GM12878 (cell line): ENCODE measurements around the gene TCF12. TPM values are rescaled to one million over a fixed set of nuclear protein-coding genes. Genes with fewer than 3 reads are reported as not detected.

Experiments
- ATF7 ChIP-seq: fragments of 450-650 bp; IDR thresholded peaks from 2 replicates; pipeline ENCODE4 v1.6.1; 2016; ENCODE audit warnings: low read depth, mild to moderate bottlenecking
- CBX3 ChIP-seq: fragments of 200-600 bp; sonication (generic); IDR thresholded peaks from 2 replicates; pipeline ENCODE4 v1.6.1; 2016; ENCODE audit warnings: low read depth, borderline replicate concordance
- CEBPB ChIP-seq, 2 experiments: fragments of 150-350 bp in 1 of 2; IDR thresholded peaks; 2 replicates each; pipeline ENCODE4 v1.6.1; 2012 to 2014; ENCODE audit warnings: low read depth in 2 of 2, low read length in 2 of 2, borderline replicate concordance in 1 of 2, inconsistent platforms in 1 of 2
- CREM ChIP-seq: IDR thresholded peaks from 2 replicates; pipeline ENCODE4 v1.6.1; 2014; ENCODE audit warnings: antibody characterized with exemption, low read depth
- LARP7 ChIP-seq: fragments of 450-650 bp; IDR thresholded peaks from 2 replicates; pipeline ENCODE4 v1.6.1; 2017; ENCODE audit warnings: mild to moderate bottlenecking
- MYB ChIP-seq: fragments of 150-350 bp; IDR thresholded peaks from 2 replicates; pipeline ENCODE4 v1.6.1; 2014; ENCODE audit warnings: mild to moderate bottlenecking, low read depth, low read length, borderline replicate concordance
- PML ChIP-seq: IDR thresholded peaks from 2 replicates; pipeline ENCODE4 v1.6.1; 2012; ENCODE audit warnings: low read length, inconsistent platforms
- RCOR1 ChIP-seq: conservative IDR thresholded peaks from 2 replicates; pipeline ENCODE4 v1.6.1; 2012; ENCODE audit warnings: low read depth, low read length, improper control_type of control experiment
- ZBTB40 ChIP-seq: fragments of 450-650 bp; IDR thresholded peaks from 2 replicates; pipeline ENCODE4 v1.6.1; 2016; ENCODE audit warnings: mild to moderate bottlenecking, moderate library complexity, borderline replicate concordance
- ZNF592 ChIP-seq: fragments of 450-650 bp; IDR thresholded peaks from 2 replicates; pipeline ENCODE4 v1.6.1; 2017; ENCODE audit warnings: mild to moderate bottlenecking, moderate library complexity
- polyA plus RNA-seq, 11 experiments: library from polyadenylated mRNA; depleted of rRNA in 4 of 11; unstranded in 6 of 11; stranded (reverse) in 5 of 11; fragments of >200 nt; fragmentation: Nextera tagmentation in 4 of 11; fragmentation: Illumina TruSeq in 1 of 11; extraction: Ambion mirVana in 4 of 11; extraction: Trizol in 1 of 11; gene quantifications; 1 replicate in 1 of 11; 2 replicates in 10 of 11; pipeline versions ENCODE4 v1.2.1 to v1.2.3, GENCODE V29; 2011 to 2016; ENCODE audit warnings: inconsistent platforms in 2 of 11, missing spikeins in 2 of 11, low read depth in 1 of 11
- total RNA-seq, 4 experiments: library from RNA; depleted of rRNA in 3 of 4; stranded (reverse); fragments of >200 nt in 3 of 4; fragmentation: Illumina TruSeq in 1 of 4; extraction: Trizol in 1 of 4; gene quantifications; 2 replicates each; pipeline versions ENCODE4 v1.2.1 to v1.2.3, GENCODE V29; 2013 to 2021
- TF ChIP-seq, protein P1 (sequence below): IDR thresholded peaks from 2 replicates; pipeline ENCODE4 v1.6.1; 2012; ENCODE audit warnings: mild to moderate bottlenecking, low read depth, low read length

The TCF12 gene
- total and polyA plus RNA-seq, 10 of the 15 experiments (the other 5 are each of a cell fraction or from before 2014, with no cell fraction given) = 8.2 to 70.9 (median 49.5) TPM

- no peak for TF ChIP-seq ZNF592
- TF ChIP-seq PML = no peak
- TF ChIP-seq ZBTB40 = no peak
- TF ChIP-seq CEBPB (IDR thresholded peaks at IDR 0.05; ENCODE audit: borderline replicate concordance in 1 of 2, low read depth in 2 of 2, low read length in 2 of 2) = no peak
- TF ChIP-seq CREM = no peak
- TF ChIP-seq RCOR1 = no peak
- TF ChIP-seq LARP7 = no peak
- no peak for TF ChIP-seq CBX3
- TF ChIP-seq, protein P1, sequence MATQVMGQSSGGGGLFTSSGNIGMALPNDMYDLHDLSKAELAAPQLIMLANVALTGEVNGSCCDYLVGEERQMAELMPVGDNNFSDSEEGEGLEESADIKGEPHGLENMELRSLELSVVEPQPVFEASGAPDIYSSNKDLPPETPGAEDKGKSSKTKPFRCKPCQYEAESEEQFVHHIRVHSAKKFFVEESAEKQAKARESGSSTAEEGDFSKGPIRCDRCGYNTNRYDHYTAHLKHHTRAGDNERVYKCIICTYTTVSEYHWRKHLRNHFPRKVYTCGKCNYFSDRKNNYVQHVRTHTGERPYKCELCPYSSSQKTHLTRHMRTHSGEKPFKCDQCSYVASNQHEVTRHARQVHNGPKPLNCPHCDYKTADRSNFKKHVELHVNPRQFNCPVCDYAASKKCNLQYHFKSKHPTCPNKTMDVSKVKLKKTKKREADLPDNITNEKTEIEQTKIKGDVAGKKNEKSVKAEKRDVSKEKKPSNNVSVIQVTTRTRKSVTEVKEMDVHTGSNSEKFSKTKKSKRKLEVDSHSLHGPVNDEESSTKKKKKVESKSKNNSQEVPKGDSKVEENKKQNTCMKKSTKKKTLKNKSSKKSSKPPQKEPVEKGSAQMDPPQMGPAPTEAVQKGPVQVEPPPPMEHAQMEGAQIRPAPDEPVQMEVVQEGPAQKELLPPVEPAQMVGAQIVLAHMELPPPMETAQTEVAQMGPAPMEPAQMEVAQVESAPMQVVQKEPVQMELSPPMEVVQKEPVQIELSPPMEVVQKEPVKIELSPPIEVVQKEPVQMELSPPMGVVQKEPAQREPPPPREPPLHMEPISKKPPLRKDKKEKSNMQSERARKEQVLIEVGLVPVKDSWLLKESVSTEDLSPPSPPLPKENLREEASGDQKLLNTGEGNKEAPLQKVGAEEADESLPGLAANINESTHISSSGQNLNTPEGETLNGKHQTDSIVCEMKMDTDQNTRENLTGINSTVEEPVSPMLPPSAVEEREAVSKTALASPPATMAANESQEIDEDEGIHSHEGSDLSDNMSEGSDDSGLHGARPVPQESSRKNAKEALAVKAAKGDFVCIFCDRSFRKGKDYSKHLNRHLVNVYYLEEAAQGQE = no peak
- TF ChIP-seq ATF7 = no peak
- TF ChIP-seq MYB = no peak
Measured at GRCh38 chr15:56929399-56929798, 11.0 kb downstream of the TCF12 start (continued).
